ENCODE results near the gene SLC6A19. TPM values are rescaled to one million over a fixed set of nuclear protein-coding genes. Genes with fewer than 3 reads are reported as not detected.

Gene SLC6A19
- total RNA-seq, 1 donor from 2014 or later: not detected

- no peak overlapping the region for H3K4me2 ChIP-seq
- peaks cover 10% of the 10 kb centered on the region for H3K27me3 Mint-ChIP-seq (ENCODE audit: insufficient read depth, low read depth)
- H3K4me1 Mint-ChIP-seq: peaks cover 26% of the 10 kb centered on the region
- no peak overlapping the region for H3K4me3 Mint-ChIP-seq
- no peak for TF ChIP-seq EZH2 (IDR thresholded peaks at IDR 0.05)
- TF ChIP-seq, protein P1, sequence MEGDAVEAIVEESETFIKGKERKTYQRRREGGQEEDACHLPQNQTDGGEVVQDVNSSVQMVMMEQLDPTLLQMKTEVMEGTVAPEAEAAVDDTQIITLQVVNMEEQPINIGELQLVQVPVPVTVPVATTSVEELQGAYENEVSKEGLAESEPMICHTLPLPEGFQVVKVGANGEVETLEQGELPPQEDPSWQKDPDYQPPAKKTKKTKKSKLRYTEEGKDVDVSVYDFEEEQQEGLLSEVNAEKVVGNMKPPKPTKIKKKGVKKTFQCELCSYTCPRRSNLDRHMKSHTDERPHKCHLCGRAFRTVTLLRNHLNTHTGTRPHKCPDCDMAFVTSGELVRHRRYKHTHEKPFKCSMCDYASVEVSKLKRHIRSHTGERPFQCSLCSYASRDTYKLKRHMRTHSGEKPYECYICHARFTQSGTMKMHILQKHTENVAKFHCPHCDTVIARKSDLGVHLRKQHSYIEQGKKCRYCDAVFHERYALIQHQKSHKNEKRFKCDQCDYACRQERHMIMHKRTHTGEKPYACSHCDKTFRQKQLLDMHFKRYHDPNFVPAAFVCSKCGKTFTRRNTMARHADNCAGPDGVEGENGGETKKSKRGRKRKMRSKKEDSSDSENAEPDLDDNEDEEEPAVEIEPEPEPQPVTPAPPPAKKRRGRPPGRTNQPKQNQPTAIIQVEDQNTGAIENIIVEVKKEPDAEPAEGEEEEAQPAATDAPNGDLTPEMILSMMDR (IDR thresholded peaks at IDR 0.05): no peak
- TF ChIP-seq EZH2phosphoT487 (IDR thresholded peaks at IDR 0.05): no peak
- H3K36me3 Mint-ChIP-seq: no peaks in the 10 kb centered on the region
- no peaks in the 10 kb centered on the region for H3F3A ChIP-seq (ENCODE audit: low read depth)
- DNase-seq (ENCODE audit: low spot score): no peak
- H3K9ac ChIP-seq: no peak overlapping the region
- peaks cover 3% of the 10 kb centered on the region for H3K27me3 ChIP-seq
- H3K4me3 ChIP-seq: no peak overlapping the region
- H3K4me1 ChIP-seq: peaks cover 5% of the 10 kb centered on the region
- H3K9me3 Mint-ChIP-seq: no peaks in the 10 kb centered on the region
- no peak overlapping the region for H2AFZ ChIP-seq (replicated peaks)
- H3K27ac Mint-ChIP-seq: no peak overlapping the region
- H3K9me3 ChIP-seq (ENCODE audit: low read depth): no peaks in the 10 kb centered on the region
- no peaks in the 10 kb centered on the region for H3K36me3 ChIP-seq
- no peaks in the 10 kb centered on the region for H3K79me2 ChIP-seq (ENCODE audit: low read depth)
- no peak overlapping the region for H3K27ac ChIP-seq
- H4K20me1 ChIP-seq (ENCODE audit: low read depth): no peaks in the 10 kb centered on the region
Observed at GRCh38 chr5:1187234-1187949, 14.0 kb upstream of the SLC6A19 start.

GRCh38 chr5:1187950-1188334 lies 13.5 kb upstream of the SLC6A19 start:
- H3K79me2 ChIP-seq (ENCODE audit: low read depth): no peaks in the 10 kb centered on the region
- H3K4me3 Mint-ChIP-seq: no peak overlapping the region
- H3K27ac ChIP-seq: no peak overlapping the region
- no peak overlapping the region for H2AFZ ChIP-seq (replicated peaks)
- no peaks in the 10 kb centered on the region for H3K36me3 ChIP-seq
- TF ChIP-seq, protein P1 (IDR thresholded peaks at IDR 0.05): no peak
- no peak for TF ChIP-seq EZH2phosphoT487 (IDR thresholded peaks at IDR 0.05)
- no peak for TF ChIP-seq EZH2 (IDR thresholded peaks at IDR 0.05)
- no peaks in the 10 kb centered on the region for H4K20me1 ChIP-seq (ENCODE audit: low read depth)
- H3K9ac ChIP-seq: no peak overlapping the region
- H3F3A ChIP-seq (ENCODE audit: low read depth): no peaks in the 10 kb centered on the region
- no peak overlapping the region for H3K4me3 ChIP-seq
- DNase-seq (ENCODE audit: low spot score): no peak
- H3K9me3 Mint-ChIP-seq: no peaks in the 10 kb centered on the region
- peaks cover 4% of the 10 kb centered on the region for H3K4me1 ChIP-seq
- H3K36me3 Mint-ChIP-seq: no peaks in the 10 kb centered on the region
- peaks cover 10% of the 10 kb centered on the region for H3K27me3 Mint-ChIP-seq (ENCODE audit: insufficient read depth, low read depth)
- no peaks in the 10 kb centered on the region for H3K9me3 ChIP-seq (ENCODE audit: low read depth)
- H3K27ac Mint-ChIP-seq: no peak overlapping the region
- H3K4me2 ChIP-seq: no peak overlapping the region
- H3K27me3 ChIP-seq: peaks cover 5% of the 10 kb centered on the region
- peaks cover 25% of the 10 kb centered on the region for H3K4me1 Mint-ChIP-seq

DNA sequence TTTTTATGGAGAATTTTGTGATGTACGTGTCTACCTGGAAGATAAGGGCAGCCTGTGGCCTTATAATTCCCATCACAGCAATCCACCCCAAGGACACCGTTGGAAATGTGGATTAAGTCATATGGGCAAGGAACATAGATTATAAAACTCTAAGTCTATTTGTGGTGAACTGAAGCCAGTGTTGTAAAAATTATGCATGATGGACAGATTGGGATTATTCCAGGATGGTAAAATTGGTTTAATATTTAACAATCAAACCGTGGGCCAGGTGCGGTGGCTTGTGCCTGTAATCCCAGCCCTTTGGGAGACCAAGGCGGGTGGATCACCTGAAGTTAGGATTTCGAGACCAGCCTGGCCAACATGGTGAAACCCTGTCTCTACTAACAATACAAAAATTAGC lies 12.9 kb upstream of the SLC6A19 start:
- H3K4me2 ChIP-seq: no peak overlapping the region
- no peak overlapping the region for H3K9ac ChIP-seq
- H3K27ac ChIP-seq: no peak overlapping the region
- no peaks in the 10 kb centered on the region for H3K36me3 ChIP-seq
- no peaks in the 10 kb centered on the region for H3K4me1 ChIP-seq
- peaks cover 10% of the 10 kb centered on the region for H3K27me3 ChIP-seq
- no peak for TF ChIP-seq EZH2 (IDR thresholded peaks at IDR 0.05)
- TF ChIP-seq, protein P1 (IDR thresholded peaks at IDR 0.05): no peak
- TF ChIP-seq EZH2phosphoT487 (IDR thresholded peaks at IDR 0.05): no peak
- no peaks in the 10 kb centered on the region for H3K9me3 ChIP-seq (ENCODE audit: low read depth)
- no peaks in the 10 kb centered on the region for H3F3A ChIP-seq (ENCODE audit: low read depth)
- no peak overlapping the region for H3K4me3 Mint-ChIP-seq
- H3K27me3 Mint-ChIP-seq (ENCODE audit: insufficient read depth, low read depth): peaks cover 10% of the 10 kb centered on the region
- no peak overlapping the region for H2AFZ ChIP-seq (replicated peaks)
- no peak overlapping the region for H3K4me3 ChIP-seq
- H3K79me2 ChIP-seq (ENCODE audit: low read depth): no peaks in the 10 kb centered on the region
- H3K27ac Mint-ChIP-seq: no peak overlapping the region
- DNase-seq (ENCODE audit: low spot score): no peak
- peaks cover 21% of the 10 kb centered on the region for H3K4me1 Mint-ChIP-seq
- no peaks in the 10 kb centered on the region for H3K9me3 Mint-ChIP-seq
- no peaks in the 10 kb centered on the region for H3K36me3 Mint-ChIP-seq
- H4K20me1 ChIP-seq (ENCODE audit: low read depth): no peaks in the 10 kb centered on the region

Measured in neural progenitor cell (in vitro differentiated cells).